Femur (tissue), 1 donor: ENCODE results near the gene MPHOSPH10.
"Not testable (repeated sequence)": the region's sequence is repeated elsewhere in the genome, so short reads cannot be mapped to it uniquely, and the experiment has no call there.

ENCODE experiments used
- DNase-seq: peaks from one replicate; pipeline ENCODE4 v3.0.0-alpha.2; 2017

The MPHOSPH10 gene

GRCh38 chr2:71130152-71130904 lies at the start of gene MPHOSPH10, which contains the start of gene MCEE:
TSS of gene MPHOSPH10 (plus strand) at chr2:71130634. CDS start at chr2:71130666, 32 bp downstream.
TSS of gene MCEE (minus strand) at chr2:71130229. CDS start at chr2:71130219, 10 bp downstream.
- peak; percentile 95 for DNase-seq

GRCh38 chr2:71082402-71083252 lies 47.8 kb upstream of the MPHOSPH10 start:
- DNase-seq: no peak

- DNase-seq: not testable (repeated sequence)
These were observed 47.1 kb upstream of the MPHOSPH10 start for GRCh38 chr2:71083297-71083696.

- not testable (repeated sequence) for DNase-seq
These were observed 46.6 kb upstream of the MPHOSPH10 start for GRCh38 chr2:71083752-71084312.

GRCh38 chr2:71085325-71086003 lies 45.0 kb upstream of the MPHOSPH10 start:
- DNase-seq: not testable (repeated sequence)

- DNase-seq: not testable (repeated sequence)
These were observed 41.0 kb upstream of the MPHOSPH10 start for GRCh38 chr2:71089475-71089874.

- not testable (repeated sequence) for DNase-seq
These were observed 38.6 kb upstream of the MPHOSPH10 start for GRCh38 chr2:71091808-71092207.

GRCh38 chr2:71092491-71093260 lies 37.8 kb upstream of the MPHOSPH10 start:
- DNase-seq: not testable (repeated sequence)

- peak; percentile 53 for DNase-seq
These were observed 30.1 kb upstream of the MPHOSPH10 start for GRCh38 chr2:71100195-71100964.

- DNase-seq: peak; percentile 80
These were observed 28.8 kb upstream of the MPHOSPH10 start for GRCh38 chr2:71101656-71102055.

- DNase-seq: no peak
These were observed 27.3 kb upstream of the MPHOSPH10 start for GRCh38 chr2:71102981-71103681.

GRCh38 chr2:71103809-71104208 lies 26.6 kb upstream of the MPHOSPH10 start:
- no peak for DNase-seq

GRCh38 chr2:71106463-71106862 lies 24.0 kb upstream of the MPHOSPH10 start:
- DNase-seq: not testable (repeated sequence)

GRCh38 chr2:71108091-71108490 lies 22.3 kb upstream of the MPHOSPH10 start:
- DNase-seq: no peak

GRCh38 chr2:71113843-71114242 lies 16.6 kb upstream of the MPHOSPH10 start:
- no peak for DNase-seq

- no peak for DNase-seq
These were observed 13.4 kb upstream of the MPHOSPH10 start for GRCh38 chr2:71117063-71117462.

- DNase-seq: no peak
These were observed 10.2 kb upstream of the MPHOSPH10 start for GRCh38 chr2:71120195-71120594.

- no peak for DNase-seq
These were observed 9.0 kb upstream of the MPHOSPH10 start for GRCh38 chr2:71121479-71121878.

GRCh38 chr2:71122387-71123298 lies 7.8 kb upstream of the MPHOSPH10 start:
- no peak for DNase-seq
